Kidney glomerular epithelial cell (primary cell): Measurements from ENCODE around the gene IFNK.

Source experiments
- DNase-seq: peaks from one replicate; lab custom pipeline; 2025; lab: John Stamatoyannopoulos, UW

The IFNK gene

GRCh38 chr9:27573634-27574590 is 49.8 kb downstream of the IFNK start:
- peak; percentile 98 for DNase-seq
